Measurements from ENCODE around the gene UGT2B17.
"Not testable (repeated sequence)": the region's sequence is repeated elsewhere in the genome, so short reads cannot be mapped to it uniquely, and the experiment has no call there.

The UGT2B17 gene

GRCh38 chr4:68569036-68569435, 7.1 kb downstream of the UGT2B17 start:
- DNase-seq (ENCODE audit: low read depth): not testable (repeated sequence)

DNA sequence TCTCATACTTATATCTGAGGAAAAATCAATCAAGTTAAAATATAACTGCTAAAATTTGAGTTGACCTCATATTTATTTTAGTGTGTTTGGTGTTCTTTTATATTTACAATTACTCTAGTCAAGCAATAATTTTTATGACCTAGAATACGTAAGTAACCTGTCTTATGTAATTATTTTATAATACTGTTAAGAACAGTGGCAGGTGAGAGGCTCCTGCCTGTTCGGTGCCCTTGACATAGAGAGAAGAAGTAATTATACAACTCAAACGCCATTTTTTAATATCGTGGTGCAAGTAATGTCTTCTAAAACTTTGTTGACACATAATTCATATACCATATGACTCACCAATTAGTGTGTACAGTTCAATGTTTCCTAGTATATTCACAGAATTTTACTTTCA, 7.6 kb downstream of the UGT2B17 start:
- DNase-seq (ENCODE audit: low read depth): not testable (repeated sequence)

GRCh38 chr4:68566364-68566763, 9.8 kb downstream of the UGT2B17 start:
- DNase-seq (ENCODE audit: low read depth): not testable (repeated sequence)

- DNase-seq (ENCODE audit: low read depth): not testable (repeated sequence)
These were observed 11.0 kb downstream of the UGT2B17 start for GRCh38 chr4:68565082-68565481.

GRCh38 chr4:68560364-68561070, 15.6 kb downstream of the UGT2B17 start:
- DNase-seq (ENCODE audit: low read depth): not testable (repeated sequence)

- not testable (repeated sequence) for DNase-seq (ENCODE audit: low read depth)
These were observed 22.3 kb downstream of the UGT2B17 start for GRCh38 chr4:68553830-68554229.

GRCh38 chr4:68552818-68553811, 23.0 kb downstream of the UGT2B17 start:
- not testable (repeated sequence) for DNase-seq (ENCODE audit: low read depth)

- not testable (repeated sequence) for DNase-seq (ENCODE audit: low read depth)
These were observed 33.4 kb downstream of the UGT2B17 start for GRCh38 chr4:68542742-68543141.

- DNase-seq (ENCODE audit: low read depth): no peak
These were observed 39.7 kb downstream of the UGT2B17 start for GRCh38 chr4:68536375-68536774.

- DNase-seq (ENCODE audit: low read depth): no peak
These were observed 40.1 kb downstream of the UGT2B17 start for GRCh38 chr4:68535974-68536373.

- DNase-seq (ENCODE audit: low read depth): not testable (repeated sequence)
These were observed 53.9 kb downstream of the UGT2B17 start for GRCh38 chr4:68522232-68522631.

DNA sequence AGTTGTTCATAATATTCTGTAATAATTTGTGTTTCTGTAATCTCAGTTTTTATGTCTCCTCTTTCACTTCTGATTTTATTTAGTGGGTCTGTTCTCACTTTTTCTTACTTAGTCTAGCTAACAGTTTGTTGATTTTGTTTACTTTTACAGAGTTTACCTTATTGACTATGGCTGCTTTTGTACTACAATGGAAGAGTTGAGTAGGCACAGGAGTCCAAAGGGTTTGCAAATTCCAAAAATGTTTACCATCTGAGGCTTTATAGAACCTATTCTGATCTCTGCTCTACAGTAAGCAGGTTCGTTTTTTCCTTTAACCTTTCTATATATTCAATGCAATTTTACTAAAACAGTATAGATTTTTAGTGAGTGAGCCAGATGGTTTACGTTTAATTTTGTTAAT, 55.1 kb downstream of the UGT2B17 start:
- DNase-seq (ENCODE audit: low read depth): no peak

GRCh38 chr4:68518889-68519288, 57.2 kb downstream of the UGT2B17 start:
- no peak for DNase-seq (ENCODE audit: low read depth)

- not testable (repeated sequence) for DNase-seq (ENCODE audit: low read depth)
These were observed 70.7 kb downstream of the UGT2B17 start for GRCh38 chr4:68505452-68505851.

GRCh38 chr4:68504836-68505235, 71.3 kb downstream of the UGT2B17 start:
- not testable (repeated sequence) for DNase-seq (ENCODE audit: low read depth)

- not testable (repeated sequence) for DNase-seq (ENCODE audit: low read depth)
These were observed 72.7 kb downstream of the UGT2B17 start for GRCh38 chr4:68503462-68503861.

DNA sequence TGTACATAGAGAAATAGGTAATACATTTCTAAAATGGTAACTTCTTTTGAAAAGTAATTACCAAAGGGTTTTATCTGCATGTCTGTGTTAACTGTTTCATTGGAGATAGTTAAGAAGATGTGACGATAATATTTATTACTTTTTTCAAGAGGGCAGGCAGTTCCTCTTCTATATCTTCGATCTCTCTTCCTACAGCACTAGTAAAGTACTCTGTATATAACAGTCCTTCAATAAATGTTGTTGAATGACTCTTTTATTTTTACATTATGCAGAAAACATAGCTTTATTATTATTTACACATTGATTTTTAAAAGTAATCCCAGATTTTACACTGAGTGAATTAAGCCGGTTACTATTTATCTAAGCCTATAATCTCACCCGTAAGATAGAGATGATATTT, 77.1 kb downstream of the UGT2B17 start:
- no peak for DNase-seq (ENCODE audit: low read depth)

- peak; percentile 55 for DNase-seq (ENCODE audit: low read depth)
These were observed 77.6 kb downstream of the UGT2B17 start for GRCh38 chr4:68498413-68499007.

DNA sequence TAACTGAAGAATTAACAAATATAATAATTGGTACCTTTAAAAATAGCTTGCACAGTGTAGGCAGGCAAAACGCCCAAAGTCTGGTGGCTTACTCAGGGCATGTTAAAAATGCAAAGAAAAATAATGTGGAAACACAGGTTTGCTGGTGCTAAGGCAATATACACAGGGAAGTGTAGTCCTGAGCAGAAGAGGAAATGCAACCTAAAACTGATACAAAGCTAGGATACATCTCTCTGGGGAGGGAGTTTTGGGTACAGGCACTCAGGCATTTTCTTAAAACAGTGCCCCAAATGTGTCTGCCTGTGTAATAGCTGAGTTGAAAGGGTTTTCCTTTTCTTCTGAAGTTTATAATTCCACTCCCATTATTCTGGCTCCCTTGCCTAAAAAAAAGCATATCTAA, 81.4 kb downstream of the UGT2B17 start:
- no peak for DNase-seq (ENCODE audit: low read depth)

DNA sequence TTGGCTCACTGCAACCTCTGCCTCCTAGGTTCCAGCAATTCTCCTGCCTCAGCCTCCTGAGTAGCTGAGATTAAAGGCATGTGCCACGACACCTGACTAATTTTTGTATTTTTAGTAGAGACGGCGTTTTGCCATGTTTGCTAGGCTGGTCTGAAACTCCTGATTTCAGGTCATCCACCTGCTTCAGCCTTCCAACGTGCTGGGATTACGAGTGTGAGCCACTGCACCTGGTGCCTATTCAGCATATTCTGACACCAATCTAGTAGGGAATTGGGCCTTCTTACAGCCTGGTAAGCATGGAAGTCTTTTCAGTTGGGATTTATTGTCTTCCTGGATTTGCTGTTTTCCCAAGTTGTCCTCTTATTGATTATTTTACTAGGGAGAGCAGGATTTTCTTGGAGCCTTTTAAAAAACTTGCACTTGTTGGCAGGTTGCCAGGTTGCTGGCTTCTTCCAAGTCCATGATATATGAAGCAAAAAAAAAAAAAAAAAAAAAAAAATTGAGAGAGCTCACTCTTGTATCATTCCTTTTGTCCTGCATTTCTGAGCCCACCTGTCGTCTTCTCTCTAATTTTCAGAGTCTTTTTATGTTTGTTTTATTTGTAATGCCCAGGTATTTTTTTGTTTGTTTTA, 85.2 kb downstream of the UGT2B17 start:
- DNase-seq (ENCODE audit: low read depth): no peak

GRCh38 chr4:68489338-68489737, 86.8 kb downstream of the UGT2B17 start:
- DNase-seq (ENCODE audit: low read depth): no peak
